Mesangial cell (primary cell): ENCODE results near the gene GAN. TPM values are rescaled to one million over a fixed set of nuclear protein-coding genes. Genes with fewer than 3 reads are reported as not detected.

Experiments used
- total RNA-seq: library from RNA; depleted of rRNA; stranded (reverse); fragments of >200 nt; gene quantifications from 2 replicates; pipeline ENCODE4 v1.2.3, GENCODE V29; 2015

Gene GAN
- total RNA-seq: 3.6 and 5.3 TPM in 2 replicates

DNA sequence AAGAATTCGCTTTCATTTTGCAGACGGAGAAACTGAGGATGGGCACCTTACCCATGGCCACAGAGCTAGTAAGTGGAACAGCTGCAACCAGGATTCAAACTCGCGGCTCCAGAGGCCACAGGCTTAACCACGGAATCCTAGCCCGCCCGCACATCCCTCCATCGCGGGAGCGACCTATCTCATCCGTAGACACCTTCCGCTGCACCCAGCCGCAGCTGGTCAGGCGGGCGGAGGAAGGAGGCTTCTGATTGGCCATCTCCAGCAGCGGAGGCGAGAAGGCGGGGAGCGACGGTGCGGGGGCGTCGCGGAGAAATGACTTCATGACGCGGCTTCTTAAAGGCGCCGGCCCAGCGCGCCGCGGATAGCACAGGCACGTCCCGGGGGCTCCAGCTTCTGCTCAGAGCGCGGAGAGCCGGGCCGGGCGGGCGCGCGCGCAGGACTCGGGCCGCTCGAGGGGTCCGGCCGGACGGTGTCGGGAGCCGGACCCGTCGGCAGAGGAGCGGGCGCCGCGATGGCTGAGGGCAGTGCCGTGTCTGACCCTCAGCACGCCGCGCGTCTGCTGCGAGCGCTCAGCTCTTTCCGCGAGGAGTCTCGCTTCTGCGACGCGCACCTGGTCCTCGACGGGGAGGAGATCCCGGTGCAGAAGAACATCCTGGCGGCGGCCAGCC lies at the start of gene GAN:
TSS of gene GAN (plus strand) at position 360 of the 668 bp plus-strand sequence. CDS start at position 512, 152 bp downstream.

Other genes with a start within 250 kb of the GAN start
- gene C16orf46, start 237.7 kb upstream of the GAN start, total RNA-seq: 0.49 and 1.9 TPM in 2 replicates
- 14.1 and 23.5 TPM in 2 replicates for gene GCSH, start 218.6 kb upstream of the GAN start, total RNA-seq
- 0.16 and 1.1 TPM in 2 replicates for gene BCO1, start 76.3 kb upstream of the GAN start, total RNA-seq
- gene CMIP, start 129.8 kb downstream of the GAN start, total RNA-seq: 16.5 and 25.0 TPM in 2 replicates